DND-41 (cell line): ENCODE measurements around the gene ALKBH5.

Experiments
- EZH2 ChIP-seq: IDR thresholded peaks from 3 replicates; pipeline ENCODE4 v1.6.1; 2012; ENCODE audit warnings: borderline replicate concordance, low read depth, mild to moderate bottlenecking, moderate library complexity, low read length, inconsistent platforms; ENCODE audit not compliant: severe bottlenecking
- TF ChIP-seq, protein P1 (sequence below): IDR thresholded peaks from 2 replicates; pipeline ENCODE4 v1.5.1; 2012; ENCODE audit warnings: borderline replicate concordance, low read length, moderate library complexity, mild to moderate bottlenecking; ENCODE audit not compliant: poor library complexity, severe bottlenecking; ENCODE audit errors: extremely low read depth

DNA sequence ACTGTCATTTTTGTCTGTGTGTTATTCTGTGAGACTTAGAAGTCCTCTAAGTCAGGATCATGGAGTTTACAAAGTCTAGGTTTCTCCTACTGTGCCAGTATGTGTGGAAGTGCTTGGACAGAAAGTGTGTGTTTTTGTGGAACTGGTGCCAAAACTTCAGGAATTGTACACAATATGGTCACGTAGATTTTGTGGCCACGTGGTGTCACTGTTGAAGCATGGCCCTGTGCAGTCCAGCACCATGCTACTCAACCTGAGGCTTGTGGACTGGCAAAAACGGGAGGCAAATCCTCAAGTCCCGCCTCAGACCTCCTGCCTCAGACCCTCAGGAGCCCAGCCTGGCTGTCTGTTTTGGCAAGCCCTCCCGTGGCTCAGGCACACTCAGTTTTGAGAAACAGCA lies 16.7 kb upstream of the ALKBH5 start:
- TF ChIP-seq, protein P1, sequence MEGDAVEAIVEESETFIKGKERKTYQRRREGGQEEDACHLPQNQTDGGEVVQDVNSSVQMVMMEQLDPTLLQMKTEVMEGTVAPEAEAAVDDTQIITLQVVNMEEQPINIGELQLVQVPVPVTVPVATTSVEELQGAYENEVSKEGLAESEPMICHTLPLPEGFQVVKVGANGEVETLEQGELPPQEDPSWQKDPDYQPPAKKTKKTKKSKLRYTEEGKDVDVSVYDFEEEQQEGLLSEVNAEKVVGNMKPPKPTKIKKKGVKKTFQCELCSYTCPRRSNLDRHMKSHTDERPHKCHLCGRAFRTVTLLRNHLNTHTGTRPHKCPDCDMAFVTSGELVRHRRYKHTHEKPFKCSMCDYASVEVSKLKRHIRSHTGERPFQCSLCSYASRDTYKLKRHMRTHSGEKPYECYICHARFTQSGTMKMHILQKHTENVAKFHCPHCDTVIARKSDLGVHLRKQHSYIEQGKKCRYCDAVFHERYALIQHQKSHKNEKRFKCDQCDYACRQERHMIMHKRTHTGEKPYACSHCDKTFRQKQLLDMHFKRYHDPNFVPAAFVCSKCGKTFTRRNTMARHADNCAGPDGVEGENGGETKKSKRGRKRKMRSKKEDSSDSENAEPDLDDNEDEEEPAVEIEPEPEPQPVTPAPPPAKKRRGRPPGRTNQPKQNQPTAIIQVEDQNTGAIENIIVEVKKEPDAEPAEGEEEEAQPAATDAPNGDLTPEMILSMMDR, result peak; percentile 31
- no peak for TF ChIP-seq EZH2
